ENCODE results near the gene RBM15B. TPM values are rescaled to one million over a fixed set of nuclear protein-coding genes. Genes with fewer than 3 reads are reported as not detected.

The RBM15B gene
- total RNA-seq, 1 experiment from 2014 or later, result 33.7 TPM

DNA sequence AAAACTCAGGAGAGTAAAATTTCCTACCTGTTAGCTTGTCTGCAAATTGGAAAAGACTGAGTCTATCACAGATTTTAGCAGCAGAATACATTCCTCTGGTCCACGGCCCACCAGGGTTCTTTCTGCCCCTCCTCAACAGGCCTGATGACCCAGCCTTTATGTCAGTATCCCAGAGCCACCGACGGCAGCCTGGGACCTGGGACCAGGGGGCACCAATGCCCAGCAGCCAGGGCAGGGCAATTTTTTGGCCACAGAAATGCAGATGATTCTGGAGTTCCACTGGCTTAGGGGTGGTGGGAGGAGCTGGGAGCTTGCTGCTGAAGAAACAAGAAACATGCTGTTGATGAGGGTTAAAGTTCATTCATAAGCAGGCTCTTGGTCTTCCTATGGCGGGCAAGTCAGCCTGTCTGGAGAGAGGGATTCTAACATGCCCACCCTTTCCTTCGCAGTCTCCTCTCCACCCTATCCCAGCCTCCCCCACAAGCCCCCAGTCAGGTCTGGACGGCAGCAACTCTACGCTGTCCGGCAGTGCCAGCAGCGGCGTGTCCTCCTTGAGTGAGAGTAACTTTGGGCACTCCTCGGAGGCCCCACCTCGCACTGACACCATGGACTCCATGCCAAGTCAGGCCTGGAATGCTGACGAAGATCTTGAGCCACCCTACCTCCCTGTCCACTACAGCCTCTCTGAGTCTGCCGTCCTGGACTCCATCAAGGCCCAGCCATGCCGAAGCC, 10.3 kb upstream of the RBM15B start:
- Mint-ChIP-seq H3K4me1 (ENCODE audit: low read depth, unreplicated experiment) (no peaks in the 10 kb centered on the region), H3K27me3 (ENCODE audit: insufficient read depth, unreplicated experiment) (peaks cover 8% of the 10 kb centered on the region), H3K36me3 (ENCODE audit: insufficient read depth, unreplicated experiment) (peaks cover 12% of the 10 kb centered on the region), H3K9me3 (ENCODE audit: unreplicated experiment) (no peaks in the 10 kb centered on the region), H3K27ac (ENCODE audit: unreplicated experiment) (no peak overlapping the region), H3K4me3 (ENCODE audit: unreplicated experiment) (no peak overlapping the region)
- TF ChIP-seq, protein P1, sequence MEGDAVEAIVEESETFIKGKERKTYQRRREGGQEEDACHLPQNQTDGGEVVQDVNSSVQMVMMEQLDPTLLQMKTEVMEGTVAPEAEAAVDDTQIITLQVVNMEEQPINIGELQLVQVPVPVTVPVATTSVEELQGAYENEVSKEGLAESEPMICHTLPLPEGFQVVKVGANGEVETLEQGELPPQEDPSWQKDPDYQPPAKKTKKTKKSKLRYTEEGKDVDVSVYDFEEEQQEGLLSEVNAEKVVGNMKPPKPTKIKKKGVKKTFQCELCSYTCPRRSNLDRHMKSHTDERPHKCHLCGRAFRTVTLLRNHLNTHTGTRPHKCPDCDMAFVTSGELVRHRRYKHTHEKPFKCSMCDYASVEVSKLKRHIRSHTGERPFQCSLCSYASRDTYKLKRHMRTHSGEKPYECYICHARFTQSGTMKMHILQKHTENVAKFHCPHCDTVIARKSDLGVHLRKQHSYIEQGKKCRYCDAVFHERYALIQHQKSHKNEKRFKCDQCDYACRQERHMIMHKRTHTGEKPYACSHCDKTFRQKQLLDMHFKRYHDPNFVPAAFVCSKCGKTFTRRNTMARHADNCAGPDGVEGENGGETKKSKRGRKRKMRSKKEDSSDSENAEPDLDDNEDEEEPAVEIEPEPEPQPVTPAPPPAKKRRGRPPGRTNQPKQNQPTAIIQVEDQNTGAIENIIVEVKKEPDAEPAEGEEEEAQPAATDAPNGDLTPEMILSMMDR (IDR thresholded peaks at IDR 0.05; ENCODE audit: insufficient read depth in 1 of 2, low read depth in 1 of 2, low read length in 1 of 2, severe bottlenecking in 1 of 2, unreplicated experiment in 1 of 2), result no peak
- no TSS peak for BruUV-seq (replicated peaks)
- H3K27me3 ChIP-seq (replicated peaks; ENCODE audit: control insufficient read depth, insufficient read depth, low read length), result no peaks in the 10 kb centered on the region
- H3K4me1 ChIP-seq, result peaks cover 6% of the 10 kb centered on the region
- ChIA-PET CTCF (no interaction called here), POLR2A (no interaction called here)
- no peaks in the 10 kb centered on the region for H3K36me3 ChIP-seq (ENCODE audit: control insufficient read depth, insufficient read depth, low read length)
- intact Hi-C loops (cut with micrococcal nuclease; ENCODE audit: unreplicated experiment), result no loop called here
- no peaks in the 10 kb centered on the region for H3K9me3 ChIP-seq
- no peak for DNase-seq
- no peak overlapping the region for H3K4me3 ChIP-seq (ENCODE audit: low read depth, low read length)

DNA sequence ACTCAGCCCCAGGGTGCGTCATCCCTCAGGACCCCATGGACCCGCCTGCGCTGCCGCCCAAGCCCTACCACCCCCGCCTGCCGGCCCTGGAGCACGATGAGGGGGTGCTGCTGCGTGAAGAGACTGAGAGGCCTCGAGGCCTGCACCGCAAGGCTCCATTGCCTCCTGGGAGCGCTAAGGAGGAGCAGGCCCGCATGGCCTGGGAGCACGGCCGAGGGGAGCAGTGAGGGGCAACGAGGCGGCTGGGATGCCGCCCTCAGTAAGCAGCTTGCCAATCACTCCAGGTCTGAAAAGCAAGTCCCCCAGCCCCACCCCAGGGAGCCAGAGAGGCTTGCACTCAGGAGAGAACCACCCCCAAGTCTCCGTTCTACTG, 9.8 kb upstream of the RBM15B start:
- Mint-ChIP-seq H3K4me3 (ENCODE audit: unreplicated experiment) (no peak overlapping the region), H3K36me3 (ENCODE audit: insufficient read depth, unreplicated experiment) (peaks cover 18% of the 10 kb centered on the region), H3K4me1 (ENCODE audit: low read depth, unreplicated experiment) (no peaks in the 10 kb centered on the region), H3K27me3 (ENCODE audit: insufficient read depth, unreplicated experiment) (peaks cover 6% of the 10 kb centered on the region), H3K9me3 (ENCODE audit: unreplicated experiment) (no peaks in the 10 kb centered on the region), H3K27ac (ENCODE audit: unreplicated experiment) (no peak overlapping the region)
- CTCF ChIA-PET, result no interaction called here
- POLR2A ChIA-PET, result no interaction called here
- no peak overlapping the region for H3K4me3 ChIP-seq (ENCODE audit: low read depth, low read length)
- BruUV-seq (replicated peaks), result no TSS peak
- TF ChIP-seq, protein P1 (IDR thresholded peaks at IDR 0.05; ENCODE audit: insufficient read depth in 1 of 2, low read depth in 1 of 2, low read length in 1 of 2, severe bottlenecking in 1 of 2, unreplicated experiment in 1 of 2), result no peak
- H3K36me3 ChIP-seq (ENCODE audit: control insufficient read depth, insufficient read depth, low read length), result no peaks in the 10 kb centered on the region
- H3K9me3 ChIP-seq, result no peaks in the 10 kb centered on the region
- DNase-seq, result no peak
- H3K27me3 ChIP-seq (replicated peaks; ENCODE audit: control insufficient read depth, insufficient read depth, low read length), result no peaks in the 10 kb centered on the region
- peaks cover 11% of the 10 kb centered on the region for H3K4me1 ChIP-seq
- intact Hi-C loops (cut with micrococcal nuclease; ENCODE audit: unreplicated experiment), result no loop called here

GRCh38 chr3:51382076-51382745, 8.9 kb upstream of the RBM15B start:
- no peak overlapping the region for H3K27ac Mint-ChIP-seq (ENCODE audit: unreplicated experiment)
- Histone ChIP-seq H3K4me1 (peaks cover 20% of the 10 kb centered on the region), H3K9me3 (no peaks in the 10 kb centered on the region), H3K36me3 (ENCODE audit: control insufficient read depth, insufficient read depth, low read length) (no peaks in the 10 kb centered on the region), H3K27me3 (replicated peaks; ENCODE audit: control insufficient read depth, insufficient read depth, low read length) (no peaks in the 10 kb centered on the region), H3K4me3 (ENCODE audit: low read depth, low read length) (no peak overlapping the region)
- TF ChIP-seq, protein P1 (IDR thresholded peaks at IDR 0.05; ENCODE audit: insufficient read depth in 1 of 2, low read depth in 1 of 2, low read length in 1 of 2, severe bottlenecking in 1 of 2, unreplicated experiment in 1 of 2), result no peak
- H3K4me3 Mint-ChIP-seq (ENCODE audit: unreplicated experiment), result no peak overlapping the region
- no peak for DNase-seq
- intact Hi-C loops (cut with micrococcal nuclease; ENCODE audit: unreplicated experiment), result no loop called here
- no TSS peak for BruUV-seq (replicated peaks)
- H3K27me3 Mint-ChIP-seq (ENCODE audit: insufficient read depth, unreplicated experiment), result peaks cover 3% of the 10 kb centered on the region
- ChIA-PET POLR2A (no interaction called here), CTCF (no interaction called here)
- H3K9me3 Mint-ChIP-seq (ENCODE audit: unreplicated experiment), result no peaks in the 10 kb centered on the region
- peaks cover 22% of the 10 kb centered on the region for H3K36me3 Mint-ChIP-seq (ENCODE audit: insufficient read depth, unreplicated experiment)
- H3K4me1 Mint-ChIP-seq (ENCODE audit: low read depth, unreplicated experiment), result no peaks in the 10 kb centered on the region
